B cell (primary cell): ENCODE data around the gene SORT1. TPM values are rescaled to one million over a fixed set of nuclear protein-coding genes. Genes with fewer than 3 reads are reported as not detected.
"Not testable (repeated sequence)": the region's sequence is repeated elsewhere in the genome, so short reads cannot be mapped to it uniquely, and the experiment has no call there.

Source experiments
- ATAC-seq: fragments of 200-7000 bp; cut with Tn5 transposase; one replicate; pipeline ENCODE4 v1.10.0; 2021; ENCODE audit warnings: low read depth, mild to moderate bottlenecking, moderate number of reproducible peaks, moderate library complexity
- CTCF ChIA-PET: fragments of 350-600 bp; sonication (Branson Sonifier 250); formaldehyde crosslinking; loops from one replicate; lab custom pipeline; 2021; ENCODE audit warnings: antibody characterized with exemption, inconsistent platforms; lab: Charles Lee
- POLR2A ChIA-PET: fragments of 350-600 bp; sonication (Branson Sonifier 250); formaldehyde crosslinking; loops from one replicate; lab custom pipeline; 2021; ENCODE audit warnings: antibody characterized with exemption; lab: Charles Lee
- DNase-seq: peaks from one replicate; pipeline ENCODE4 v3.0.0; 2013
- H2AFZ ChIP-seq: 2 replicates; pipeline ENCODE4 v1.6.1; 2012; ENCODE audit warnings: mild to moderate bottlenecking, low read depth, low read length; ENCODE audit not compliant: insufficient read depth, poor library complexity, severe bottlenecking
- H3K27ac ChIP-seq, 2 donors: 1 replicate in 1 of 2; 2 replicates in 1 of 2; pipeline ENCODE4 v1.5.1; 2012 to 2013; ENCODE audit warnings: low read length in 2 of 2, mild to moderate bottlenecking in 2 of 2, moderate library complexity in 1 of 2
- H3K27me3 ChIP-seq, 4 experiments: fragments of 200-600 bp in 1 of 4; sonication (generic) in 1 of 4; replicated peaks in 1 of 4; 1 replicate in 2 of 4; 2 replicates in 2 of 4; pipeline versions ENCODE4 v1.6.1 to v1.7.0; 2013 to 2016; ENCODE audit warnings: low read length in 3 of 4, mild to moderate bottlenecking in 2 of 4, mixed read lengths in 1 of 4, moderate library complexity in 1 of 4; ENCODE audit not compliant: insufficient read depth in 4 of 4, control insufficient read depth in 3 of 4; ENCODE audit errors: control extremely low read depth in 1 of 4
- H3K36me3 ChIP-seq, 2 experiments: replicated peaks in 1 of 2; 1 replicate in 1 of 2; 2 replicates in 1 of 2; pipeline versions ENCODE4 v1.6.1 to v1.7.1; 2013; ENCODE audit warnings: low read length in 1 of 2; ENCODE audit not compliant: insufficient read depth in 2 of 2, control insufficient read depth in 1 of 2; ENCODE audit errors: control extremely low read depth in 1 of 2, extremely low read depth in 1 of 2
- H3K4me1 ChIP-seq, 2 donors: fragments of 200-600 bp in 1 of 2; sonication (generic) in 1 of 2; 1 replicate in 1 of 2; 2 replicates in 1 of 2; pipeline versions ENCODE4 v1.5.1 to v1.6.1; 2013 to 2017; ENCODE audit warnings: low read length in 2 of 2; ENCODE audit not compliant: control insufficient read depth in 2 of 2, insufficient read depth in 2 of 2
- H3K4me2 ChIP-seq: replicated peaks from 2 replicates; pipeline ENCODE3; 2012; ENCODE audit warnings: mild to moderate bottlenecking, low read depth, low read length; ENCODE audit not compliant: poor library complexity, severe bottlenecking
- H3K4me3 ChIP-seq, 5 experiments: fragments of 200-600 bp in 1 of 5; sonication (generic) in 1 of 5; 1 replicate in 3 of 5; 2 replicates in 2 of 5; pipeline versions ENCODE4 v1.5.1 to v1.7.0; 2011 to 2016; ENCODE audit warnings: low read length in 4 of 5, mild to moderate bottlenecking in 4 of 5, low read depth in 2 of 5, control low read depth in 1 of 5, moderate library complexity in 1 of 5; ENCODE audit not compliant: insufficient read depth in 1 of 5; ENCODE audit errors: control extremely low read depth in 1 of 5, extremely low read depth in 1 of 5
- H3K79me2 ChIP-seq: fragments of 200-600 bp; sonication (generic); one replicate; pipeline ENCODE4 v1.6.0; 2016; ENCODE audit warnings: low read length; ENCODE audit not compliant: control insufficient read depth, insufficient read depth
- H3K9ac ChIP-seq: fragments of 200-600 bp; sonication (generic); 2 replicates; pipeline ENCODE4 v1.6.1; 2017; ENCODE audit warnings: mild to moderate bottlenecking, low read length, moderate library complexity
- H3K9me3 ChIP-seq, 3 donors: one replicate each; pipeline versions ENCODE4 v1.6.1 to v1.7.1; 2013; ENCODE audit warnings: low read length in 2 of 3; ENCODE audit not compliant: control insufficient read depth in 2 of 3, insufficient read depth in 1 of 3; ENCODE audit errors: control extremely low read depth in 1 of 3
- H4K20me1 ChIP-seq: 2 replicates; pipeline ENCODE4 v1.6.0; 2012; ENCODE audit warnings: mild to moderate bottlenecking, low read length; ENCODE audit not compliant: insufficient read depth, control insufficient read depth, poor library complexity, severe bottlenecking
- H3K27ac Mint-ChIP-seq: one replicate; pipeline ENCODE4 v1.8.0; 2021; ENCODE audit warnings: mixed read lengths
- H3K27me3 Mint-ChIP-seq: one replicate; pipeline ENCODE4 v1.8.0; 2021; ENCODE audit warnings: mixed read lengths
- H3K4me1 Mint-ChIP-seq: one replicate; pipeline ENCODE4 v1.8.0; 2021; ENCODE audit warnings: mixed read lengths
- H3K4me3 Mint-ChIP-seq: one replicate; pipeline ENCODE4 v1.8.0; 2021; ENCODE audit warnings: mixed read lengths
- H3K9me3 Mint-ChIP-seq: one replicate; pipeline ENCODE4 v1.8.0; 2022; ENCODE audit warnings: mixed read lengths; ENCODE audit not compliant: insufficient read depth
- CTCF ChIP-seq: fragments of 200-600 bp; IDR thresholded peaks from one replicate; pipeline ENCODE4 v1.8.0; 2022; ENCODE audit warnings: antibody characterized with exemption, mild to moderate bottlenecking
- EZH2 ChIP-seq: IDR thresholded peaks from 2 replicates; pipeline ENCODE4 v1.6.1; 2012; ENCODE audit warnings: borderline replicate concordance, low read depth, mild to moderate bottlenecking, moderate library complexity, low read length; ENCODE audit not compliant: insufficient read depth, poor library complexity, severe bottlenecking
- WGBS: methylation state at CpG from one replicate; pipeline ENCODE4 v1.1.5; 2013; ENCODE audit warnings: missing lambda C conversion rate; ENCODE audit not compliant: insufficient coverage; 5-methylcytosine and 5-hydroxymethylcytosine counted together
- intact Hi-C: fragments of 100-400 bp; cut with micrococcal nuclease; formaldehyde crosslinking; loops from one replicate; pipeline ENCODE4 v1.10.0; 2022
- polyA plus RNA-seq: library from polyadenylated mRNA; depleted of rRNA; stranded (reverse); fragments of >200 nt; gene quantifications from 2 replicates; pipeline ENCODE4 v1.2.3, GENCODE V29; 2012
- total RNA-seq, 2 donors: library from RNA; stranded (reverse); fragments of 120-200 nt in 1 of 2; gene quantifications; 1 replicate in 1 of 2; 2 replicates in 1 of 2; pipeline versions ENCODE4 v1.2.3 to v1.2.4, GENCODE V29; 2013 to 2022

Gene SORT1
- total and polyA plus RNA-seq, 2 donors (not counting 1 experiment from before 2014, with no cell fraction given), result 0.13 to 0.25 TPM

GRCh38 chr1:109305991-109306390 lies 91.7 kb downstream of the SORT1 start:
- H3K9ac ChIP-seq, H3K36me3 ChIP-seq, H3K27me3 Mint-ChIP-seq, intact Hi-C loops, ATAC-seq, H3K27ac Mint-ChIP-seq, H3K9me3 Mint-ChIP-seq, H3K4me3 Mint-ChIP-seq, H4K20me1 ChIP-seq, POLR2A ChIA-PET, H3K79me2 ChIP-seq, H2AFZ ChIP-seq, H3K9me3 ChIP-seq, H3K4me2 ChIP-seq, DNase-seq, H3K27ac ChIP-seq, H3K4me3 ChIP-seq: not testable (repeated sequence)
- Histone ChIP-seq H3K27me3 (peaks cover 0 to 22% (median 11%) of the 10 kb centered on the region in 4 experiments), H3K4me1 (peaks cover 19 to 20% of the 10 kb centered on the region in 2 donors)
- CTCF ChIA-PET, result interaction anchor here (4.2 to 5.1 kb wide), 2 partner anchors 28 to 93 kb away, joined by 27 read pairs; partner anchors contain the start of gene SORT1
- 94% methylated on average over 6 of the region's 10 CpGs for WGBS
- H3K4me1 Mint-ChIP-seq, result peaks cover 14% of the 10 kb centered on the region

- H3K27me3 Mint-ChIP-seq, result peaks cover 4% of the 10 kb centered on the region
- H3K4me1 Mint-ChIP-seq, result peaks cover 14% of the 10 kb centered on the region
- Histone ChIP-seq H3K4me1 (peaks cover 19 to 20% of the 10 kb centered on the region in 2 donors), H3K9me3 (peaks cover 0 to 3% (median 0%) of the 10 kb centered on the region in 3 donors), H3K79me2 (no peaks in the 10 kb centered on the region), H3K4me2 (no peak overlapping the region), H2AFZ (no peak overlapping the region), H3K9ac (no peak overlapping the region), H3K36me3 (no peaks in the 10 kb centered on the region), H3K27me3 (peaks cover 0 to 35% (median 14%) of the 10 kb centered on the region in 4 experiments), H3K4me3 (no peak overlapping the region), H4K20me1 (no peaks in the 10 kb centered on the region), H3K27ac (no peak overlapping the region)
- no peak for TF ChIP-seq CTCF
- TF ChIP-seq EZH2, result no peak
- 78% methylated on average over 4 of the region's 8 CpGs for WGBS
- DNase-seq, result no peak
- ChIA-PET POLR2A (no interaction called here), CTCF (interaction anchor here (4.2 to 5.1 kb wide), 2 partner anchors 27 to 95 kb away, joined by 27 read pairs; partner anchors contain the start of gene SORT1)
- ATAC-seq, result no peak
- H3K27ac Mint-ChIP-seq, result no peak overlapping the region
- intact Hi-C loops, result no loop called here
- H3K9me3 Mint-ChIP-seq, result no peaks in the 10 kb centered on the region
- no peak overlapping the region for H3K4me3 Mint-ChIP-seq
Measured at GRCh38 chr1:109304226-109304920, 93.3 kb downstream of the SORT1 start.
